Measurements from ENCODE around the gene MRPL58.

The MRPL58 gene

DNA sequence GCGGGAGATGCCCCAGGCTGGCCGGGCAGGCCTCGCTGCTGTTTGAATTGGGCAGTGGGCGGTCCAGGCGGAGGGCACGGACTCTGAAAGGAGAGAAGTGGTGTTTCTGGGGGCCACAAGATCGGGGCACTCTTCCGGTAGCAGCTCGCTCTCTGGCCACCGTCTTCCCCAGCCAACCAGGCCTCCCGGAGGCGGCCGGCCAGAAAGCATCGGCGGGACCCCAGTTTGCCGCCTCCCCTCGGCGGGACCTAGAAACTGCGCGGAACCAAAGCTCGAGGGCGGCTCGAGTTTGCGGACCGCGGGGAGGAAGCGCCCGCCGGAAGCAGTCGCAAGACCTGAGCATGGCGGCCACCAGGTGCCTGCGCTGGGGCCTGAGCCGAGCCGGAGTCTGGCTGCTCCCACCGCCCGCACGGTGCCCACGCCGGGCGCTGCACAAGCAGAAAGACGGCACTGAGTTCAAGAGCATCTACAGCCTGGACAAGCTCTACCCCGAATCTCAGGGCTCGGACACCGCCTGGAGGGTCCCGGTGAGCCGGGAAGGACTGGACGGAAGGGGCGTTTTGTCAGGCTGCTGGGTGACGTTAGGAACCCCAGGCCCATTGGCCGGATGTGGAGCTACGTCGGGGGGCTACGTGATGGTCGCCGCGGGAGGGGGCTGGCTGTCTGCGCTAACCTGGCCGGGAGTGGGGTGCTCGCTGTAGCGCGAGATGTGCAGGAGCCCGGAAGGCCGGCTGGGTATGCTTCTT is at the start of gene MRPL58:
Gene MRPL58, plus strand, starts transcription at position 325 of the 746 bp plus-strand sequence. Its CDS starts 17 bp downstream, at position 342.
- H3K9me2 ChIP-seq (replicated peaks; ENCODE audit: insufficient read depth, low read length) = no peaks in the 10 kb centered on the region
- H3K36me3 ChIP-seq (ENCODE audit: low read length) = no peaks in the 10 kb centered on the region
- H4K20me1 ChIP-seq (ENCODE audit: low read depth, low read length) = no peaks in the 10 kb centered on the region
- peak within 1 kb of the TSS; percentile 73 for H3K4me3 ChIP-seq (ENCODE audit: insufficient read depth, low read length, poor library complexity, severe bottlenecking)
- peak within 1 kb of the TSS; percentile 93 for H2AFZ ChIP-seq (ENCODE audit: low read depth, low read length, severe bottlenecking)
- H3K27me3 ChIP-seq (ENCODE audit: low read length) = no peaks in the 10 kb centered on the region
- peaks cover 11% of the 10 kb centered on the region for H3F3A ChIP-seq (ENCODE audit: insufficient read depth)
- peak within 1 kb of the TSS; percentile 96 for H3K4me2 ChIP-seq (ENCODE audit: low read depth, low read length, poor library complexity, severe bottlenecking)
- no peaks in the 10 kb centered on the region for H3K9me3 ChIP-seq (ENCODE audit: insufficient read depth, low read length)
- no peak for TF ChIP-seq EZH2phosphoT487 (conservative IDR thresholded peaks at IDR 0.05; ENCODE audit: low read length)
- TF ChIP-seq, protein P1, sequence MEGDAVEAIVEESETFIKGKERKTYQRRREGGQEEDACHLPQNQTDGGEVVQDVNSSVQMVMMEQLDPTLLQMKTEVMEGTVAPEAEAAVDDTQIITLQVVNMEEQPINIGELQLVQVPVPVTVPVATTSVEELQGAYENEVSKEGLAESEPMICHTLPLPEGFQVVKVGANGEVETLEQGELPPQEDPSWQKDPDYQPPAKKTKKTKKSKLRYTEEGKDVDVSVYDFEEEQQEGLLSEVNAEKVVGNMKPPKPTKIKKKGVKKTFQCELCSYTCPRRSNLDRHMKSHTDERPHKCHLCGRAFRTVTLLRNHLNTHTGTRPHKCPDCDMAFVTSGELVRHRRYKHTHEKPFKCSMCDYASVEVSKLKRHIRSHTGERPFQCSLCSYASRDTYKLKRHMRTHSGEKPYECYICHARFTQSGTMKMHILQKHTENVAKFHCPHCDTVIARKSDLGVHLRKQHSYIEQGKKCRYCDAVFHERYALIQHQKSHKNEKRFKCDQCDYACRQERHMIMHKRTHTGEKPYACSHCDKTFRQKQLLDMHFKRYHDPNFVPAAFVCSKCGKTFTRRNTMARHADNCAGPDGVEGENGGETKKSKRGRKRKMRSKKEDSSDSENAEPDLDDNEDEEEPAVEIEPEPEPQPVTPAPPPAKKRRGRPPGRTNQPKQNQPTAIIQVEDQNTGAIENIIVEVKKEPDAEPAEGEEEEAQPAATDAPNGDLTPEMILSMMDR (IDR thresholded peaks at IDR 0.05; ENCODE audit: insufficient read depth, low read length, poor library complexity, severe bottlenecking) = no peak
- peaks cover 11% of the 10 kb centered on the region for H3K79me2 ChIP-seq (ENCODE audit: insufficient read depth, low read length)
- H3K9ac ChIP-seq (ENCODE audit: low read length) = peak within 1 kb of the TSS; percentile 74
- H3K27ac ChIP-seq (ENCODE audit: low read depth, low read length) = peak within 1 kb of the TSS; percentile 40

DNA sequence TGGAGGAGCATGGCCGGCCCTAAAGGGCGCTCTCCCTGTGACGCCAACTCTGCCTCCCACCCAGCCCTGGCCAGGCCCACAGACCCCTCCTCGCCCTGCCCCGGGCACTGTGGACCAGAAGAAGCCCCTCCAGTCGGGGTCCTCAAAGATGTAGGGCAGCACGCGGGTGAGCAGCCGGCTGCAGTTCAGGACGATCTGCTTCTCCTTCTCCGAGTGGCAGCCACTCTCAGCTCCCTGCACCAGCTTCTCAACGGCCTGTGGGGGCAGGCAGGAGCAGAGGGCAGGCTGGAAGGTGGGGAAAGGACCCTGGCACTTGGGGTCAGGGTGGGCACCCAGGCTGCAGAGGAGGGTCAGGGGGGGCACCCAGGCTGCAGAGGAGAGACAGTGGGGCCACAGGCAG is 48.8 kb upstream of the MRPL58 start:
- no peak for TF ChIP-seq EZH2phosphoT487 (conservative IDR thresholded peaks at IDR 0.05; ENCODE audit: low read length)
- TF ChIP-seq, protein P1 (IDR thresholded peaks at IDR 0.05; ENCODE audit: insufficient read depth, low read length, poor library complexity, severe bottlenecking) = no peak

DNA sequence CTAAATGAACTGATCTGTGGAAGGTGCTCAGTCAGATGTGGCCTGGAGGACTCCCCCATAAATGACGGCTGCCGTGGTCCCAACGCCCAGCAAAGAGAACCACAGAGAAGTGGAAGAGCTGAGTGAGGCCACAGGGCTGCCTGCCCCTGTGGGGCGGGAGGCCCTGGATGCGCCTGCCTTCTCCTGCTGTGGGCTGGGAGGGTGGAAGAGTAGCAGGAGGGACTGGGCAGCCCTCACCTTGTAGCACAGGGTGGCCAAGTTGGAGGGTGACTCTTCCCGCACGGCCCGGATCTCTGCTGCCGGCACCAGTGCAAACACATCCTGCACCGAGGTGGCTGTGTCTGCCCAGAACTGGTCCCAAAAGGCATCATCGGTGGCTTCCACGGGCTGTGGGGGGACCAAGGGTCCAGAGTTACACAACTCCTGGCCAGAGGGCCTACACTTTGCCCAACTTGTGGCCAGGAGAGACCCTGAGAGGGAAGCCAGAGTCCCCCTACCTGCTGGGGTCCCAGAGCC is 48.2 kb upstream of the MRPL58 start:
- Histone ChIP-seq H3K27ac (ENCODE audit: low read depth, low read length) (no peak overlapping the region), H4K20me1 (ENCODE audit: low read depth, low read length) (no peaks in the 10 kb centered on the region), H3K9me3 (ENCODE audit: insufficient read depth, low read length) (no peaks in the 10 kb centered on the region), H3K9ac (ENCODE audit: low read length) (no peak overlapping the region), H3K36me3 (ENCODE audit: low read length) (no peaks in the 10 kb centered on the region), H3K4me2 (ENCODE audit: low read depth, low read length, poor library complexity, severe bottlenecking) (no peak overlapping the region), H2AFZ (ENCODE audit: low read depth, low read length, severe bottlenecking) (no peak overlapping the region), H3K27me3 (ENCODE audit: low read length) (no peaks in the 10 kb centered on the region), H3K4me3 (ENCODE audit: insufficient read depth, low read length, poor library complexity, severe bottlenecking) (no peak overlapping the region), H3F3A (ENCODE audit: insufficient read depth) (no peaks in the 10 kb centered on the region), H3K9me2 (replicated peaks; ENCODE audit: insufficient read depth, low read length) (no peaks in the 10 kb centered on the region), H3K79me2 (ENCODE audit: insufficient read depth, low read length) (no peaks in the 10 kb centered on the region)
- TF ChIP-seq, protein P1 (IDR thresholded peaks at IDR 0.05; ENCODE audit: insufficient read depth, low read length, poor library complexity, severe bottlenecking) = no peak
- TF ChIP-seq EZH2phosphoT487 (conservative IDR thresholded peaks at IDR 0.05; ENCODE audit: low read length) = no peak

More for the DNA sequence above, 48.8 kb upstream of the MRPL58 start:
- Histone ChIP-seq H3K9ac (ENCODE audit: low read length) (no peak overlapping the region), H2AFZ (ENCODE audit: low read depth, low read length, severe bottlenecking) (no peak overlapping the region), H3K4me3 (ENCODE audit: insufficient read depth, low read length, poor library complexity, severe bottlenecking) (no peak overlapping the region), H3K4me2 (ENCODE audit: low read depth, low read length, poor library complexity, severe bottlenecking) (no peak overlapping the region), H3K9me2 (replicated peaks; ENCODE audit: insufficient read depth, low read length) (no peaks in the 10 kb centered on the region), H3K79me2 (ENCODE audit: insufficient read depth, low read length) (no peaks in the 10 kb centered on the region), H3K27ac (ENCODE audit: low read depth, low read length) (no peak overlapping the region), H3K36me3 (ENCODE audit: low read length) (no peaks in the 10 kb centered on the region), H3F3A (ENCODE audit: insufficient read depth) (no peaks in the 10 kb centered on the region), H3K9me3 (ENCODE audit: insufficient read depth, low read length) (no peaks in the 10 kb centered on the region), H3K27me3 (ENCODE audit: low read length) (no peaks in the 10 kb centered on the region), H4K20me1 (ENCODE audit: low read depth, low read length) (no peaks in the 10 kb centered on the region)

Data from SU-DHL-6 (cell line).